Left lung (tissue), 10 donors: ENCODE measurements around the gene PGLYRP3. TPM values are rescaled to one million over a fixed set of nuclear protein-coding genes. Genes with fewer than 3 reads are reported as not detected.

ENCODE experiments used
- ATAC-seq: fragments of 200-7000 bp; cut with Tn5 transposase; one replicate; pipeline ENCODE4 v1.9.1; 2020; ENCODE audit warnings: moderate library complexity
- DNase-seq, 4 donors: peaks; one replicate each; pipeline ENCODE4 v3.0.0-alpha.2; 2013 to 2020
- H3K27ac ChIP-seq, 2 donors: fragments of 200-600 bp; sonication (generic) in 1 of 2; one replicate each; pipeline versions ENCODE4 v1.5.0 to v1.8.0; 2020 to 2021
- H3K27me3 ChIP-seq, 2 donors: fragments of 200-600 bp; sonication (generic) in 1 of 2; one replicate each; pipeline versions ENCODE4 v1.5.0 to v1.8.0; 2020 to 2021
- H3K36me3 ChIP-seq, 2 donors: fragments of 200-600 bp; sonication (generic) in 1 of 2; one replicate each; pipeline versions ENCODE4 v1.5.0 to v1.8.0; 2020 to 2021
- H3K4me1 ChIP-seq, 2 donors: fragments of 200-600 bp; one replicate each; pipeline ENCODE4 v1.8.0; 2021
- H3K4me3 ChIP-seq, 2 donors: fragments of 200-600 bp; sonication (generic) in 1 of 2; one replicate each; pipeline versions ENCODE4 v1.5.0 to v1.8.0; 2020 to 2021; ENCODE audit warnings: mild to moderate bottlenecking in 1 of 2
- H3K9me3 ChIP-seq, 2 donors: fragments of 200-600 bp; sonication (generic) in 1 of 2; one replicate each; pipeline versions ENCODE4 v1.5.0 to v1.8.0; 2020 to 2021
- CTCF ChIP-seq, 2 donors: fragments of 200-600 bp; sonication (generic) in 1 of 2; IDR thresholded peaks; one replicate each; pipeline versions ENCODE4 v1.5.0 to v1.8.0; 2021; ENCODE audit warnings: antibody characterized with exemption in 2 of 2
- intact Hi-C, 2 donors: fragments of 100-400 bp; cut with DNase I; formaldehyde crosslinking; loops; one replicate each; pipeline versions ENCODE4 v1.11.2 to v1.14.2; 2022
- polyA plus RNA-seq, 6 donors: library from polyadenylated mRNA; unstranded; fragments of 120-200 nt; gene quantifications; one replicate each; pipeline ENCODE4 v1.2.1, GENCODE V29; 2013; ENCODE audit not compliant: insufficient read length in 6 of 6
- total RNA-seq, 2 donors: library from RNA; stranded (reverse); fragmentation: NEBNext Ultra II Directional; extraction: Animal tissue kit (Norgen Biotek cat#: 25700); gene quantifications; one replicate each; pipeline ENCODE4 v1.2.1, GENCODE V29; 2021
- donor health status: DM: no; HTN: yes; CAD: no.
- donor health status: DM: no; HTN: no; CAD: no.

Gene PGLYRP3
- total and polyA plus RNA-seq, 8 donors: not detected

- peaks cover 0 to 53% of the 10 kb centered on the region in 2 donors for H3K4me1 ChIP-seq
- TF ChIP-seq CTCF (IDR thresholded peaks at IDR 0.05): no peak
- H3K27me3 ChIP-seq: no peaks in the 10 kb centered on the region
- DNase-seq (peak in 2 of 4 donors; percentile 87 to 94), ATAC-seq (peak; percentile 85)
- intact Hi-C loops: loop anchor here in 1 of 2 donors (2.0 kb wide), 1 partner anchor 138 kb away; no protein-coding TSS in a partner anchor
- H3K36me3 ChIP-seq: peaks cover 0 to 26% of the 10 kb centered on the region in 2 donors
- peak overlapping the region; percentile 57 to 94 for H3K27ac ChIP-seq
- H3K9me3 ChIP-seq: no peaks in the 10 kb centered on the region
- H3K4me3 ChIP-seq: peak overlapping the region in 1 of 2 donors; percentile 58
These were observed 44.5 kb upstream of the PGLYRP3 start for GRCh38 chr1:153357076-153357852.

- peak overlapping the region in 1 of 2 donors; percentile 58 for H3K4me3 ChIP-seq
- intact Hi-C loops: loop anchor here in 1 of 2 donors (2.0 kb wide), 1 partner anchor 138 kb away; no protein-coding TSS in a partner anchor
- no peak for TF ChIP-seq CTCF (IDR thresholded peaks at IDR 0.05)
- ATAC-seq (no peak), DNase-seq (no peak)
- peaks cover 0 to 7% of the 10 kb centered on the region in 2 donors for H3K27me3 ChIP-seq
- peak overlapping the region in 1 of 2 donors; percentile 94 for H3K27ac ChIP-seq
- peaks cover 0 to 48% of the 10 kb centered on the region in 2 donors for H3K4me1 ChIP-seq
- H3K9me3 ChIP-seq: no peaks in the 10 kb centered on the region
- peaks cover 0 to 26% of the 10 kb centered on the region in 2 donors for H3K36me3 ChIP-seq
These were observed 43.8 kb upstream of the PGLYRP3 start for GRCh38 chr1:153356392-153357075.

- no peaks in the 10 kb centered on the region for H3K9me3 ChIP-seq
- H3K27me3 ChIP-seq: peaks cover 6 to 16% of the 10 kb centered on the region in 2 donors
- H3K27ac ChIP-seq: peak overlapping the region in 1 of 2 donors; percentile 94
- peak; percentile 79 for ATAC-seq
- H3K4me3 ChIP-seq: no peak overlapping the region
- H3K36me3 ChIP-seq: peaks cover 0 to 22% of the 10 kb centered on the region in 2 donors
- intact Hi-C loops: loop anchor here in 1 of 2 donors (2.0 kb wide), 1 partner anchor 139 kb away; no protein-coding TSS in a partner anchor
- peak; percentile 30 to 54 for TF ChIP-seq CTCF (IDR thresholded peaks at IDR 0.05)
- H3K4me1 ChIP-seq: peaks cover 0 to 39% of the 10 kb centered on the region in 2 donors
- peak in 2 of 4 donors; percentile 80 to 95 for DNase-seq
These were observed 42.8 kb upstream of the PGLYRP3 start for GRCh38 chr1:153355445-153356071.

GRCh38 chr1:153354515-153355193 is 41.9 kb upstream of the PGLYRP3 start:
- intact Hi-C loops: no loop called here
- DNase-seq: no peak
- TF ChIP-seq CTCF (IDR thresholded peaks at IDR 0.05): no peak

More at GRCh38 chr1:153354515-153355193, 41.9 kb upstream of the PGLYRP3 start:
- H3K9me3 ChIP-seq: no peaks in the 10 kb centered on the region
- H3K4me1 ChIP-seq: peaks cover 0 to 31% of the 10 kb centered on the region in 2 donors
- peaks cover 0 to 13% of the 10 kb centered on the region in 2 donors for H3K36me3 ChIP-seq
- H3K27ac ChIP-seq: peak overlapping the region in 1 of 2 donors; percentile 94
- H3K4me3 ChIP-seq: no peak overlapping the region
- H3K27me3 ChIP-seq: peaks cover 6 to 22% of the 10 kb centered on the region in 2 donors
- ATAC-seq: no peak
